ENCODE results near the gene CAND1.

GRCh38 chr12:67318786-67319185 lies 49.6 kb downstream of the CAND1 start:
- TF ChIP-seq CTCF (conservative IDR thresholded peaks at IDR 0.05 in 1 of 2, IDR thresholded peaks at IDR 0.05 in 1 of 2; ENCODE audit: extremely low read depth in 1 of 2, insufficient read depth in 1 of 2, low read depth in 1 of 2, low read length in 2 of 2) (no peak), EZH2 (IDR thresholded peaks at IDR 0.05; ENCODE audit: borderline replicate concordance, low read length) (no peak)

All from mammary epithelial cell (primary cell).